IMR-90 (cell line): ENCODE results near the gene WFDC8.

ENCODE experiments used
- MAFK ChIP-seq: IDR thresholded peaks from 2 replicates; pipeline ENCODE4 v1.6.1; 2012; ENCODE audit warnings: low read depth, low read length, improper control_type of control experiment
- MAZ ChIP-seq: IDR thresholded peaks from 2 replicates; pipeline ENCODE4 v1.6.1; 2012; ENCODE audit warnings: low read depth, mild to moderate bottlenecking, low read length, improper control_type of control experiment, moderate library complexity, borderline replicate concordance
- MXI1 ChIP-seq: IDR thresholded peaks from 2 replicates; pipeline ENCODE4 v1.6.1; 2012; ENCODE audit warnings: low read depth, mild to moderate bottlenecking, low read length, moderate library complexity, borderline replicate concordance
- POLR2A ChIP-seq: IDR thresholded peaks from 2 replicates; pipeline ENCODE4 v1.6.1; 2012; ENCODE audit warnings: mild to moderate bottlenecking, low read depth, low read length
- RCOR1 ChIP-seq: IDR thresholded peaks from 2 replicates; pipeline ENCODE4 v1.6.1; 2012; ENCODE audit warnings: mild to moderate bottlenecking, low read length, improper control_type of control experiment; ENCODE audit not compliant: insufficient replicate concordance
- SMC3 ChIP-seq: fragments of 150-350 bp; IDR thresholded peaks from 2 replicates; pipeline ENCODE4 v1.6.1; 2016; ENCODE audit warnings: low read depth, mild to moderate bottlenecking, antibody characterized with exemption, low read length, moderate library complexity
- TF ChIP-seq, protein P1 (sequence below): conservative IDR thresholded peaks from 2 replicates; pipeline ENCODE4 v1.5.1; 2012; ENCODE audit warnings: mild to moderate bottlenecking, low read depth, low read length, improper control_type of control experiment
- TF ChIP-seq, protein P2 (sequence below): fragments of 150-350 bp; IDR thresholded peaks from 2 replicates; pipeline ENCODE4 v1.6.1; 2016; ENCODE audit warnings: low read depth, mild to moderate bottlenecking, low read length, moderate library complexity, borderline replicate concordance
- TF ChIP-seq, protein P3 (sequence below): fragments of 150-350 bp; IDR thresholded peaks from 2 replicates; pipeline ENCODE4 v1.6.1; 2017; ENCODE audit warnings: mild to moderate bottlenecking, antibody characterized with exemption, low read length, low read depth

DNA sequence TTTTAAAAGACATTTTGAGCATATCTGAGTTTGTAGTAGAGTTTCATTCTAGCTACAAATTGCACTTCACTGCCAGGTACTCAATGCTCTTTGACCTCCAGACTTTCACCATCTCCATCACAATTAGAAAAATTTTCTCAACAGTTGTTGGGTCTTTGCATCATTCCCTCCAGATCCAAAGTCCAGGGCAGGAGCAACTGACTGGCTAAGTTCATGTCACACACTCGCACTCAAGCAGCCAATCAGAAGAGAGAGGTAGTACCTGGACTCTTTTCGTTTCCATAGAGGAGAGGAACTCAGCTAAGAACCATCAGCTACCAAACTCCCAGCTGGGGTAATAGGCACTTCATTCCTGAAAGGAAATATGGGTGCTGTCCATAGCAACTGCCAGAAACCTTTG, 72.7 kb downstream of the WFDC8 start:
- TF ChIP-seq, protein P1, sequence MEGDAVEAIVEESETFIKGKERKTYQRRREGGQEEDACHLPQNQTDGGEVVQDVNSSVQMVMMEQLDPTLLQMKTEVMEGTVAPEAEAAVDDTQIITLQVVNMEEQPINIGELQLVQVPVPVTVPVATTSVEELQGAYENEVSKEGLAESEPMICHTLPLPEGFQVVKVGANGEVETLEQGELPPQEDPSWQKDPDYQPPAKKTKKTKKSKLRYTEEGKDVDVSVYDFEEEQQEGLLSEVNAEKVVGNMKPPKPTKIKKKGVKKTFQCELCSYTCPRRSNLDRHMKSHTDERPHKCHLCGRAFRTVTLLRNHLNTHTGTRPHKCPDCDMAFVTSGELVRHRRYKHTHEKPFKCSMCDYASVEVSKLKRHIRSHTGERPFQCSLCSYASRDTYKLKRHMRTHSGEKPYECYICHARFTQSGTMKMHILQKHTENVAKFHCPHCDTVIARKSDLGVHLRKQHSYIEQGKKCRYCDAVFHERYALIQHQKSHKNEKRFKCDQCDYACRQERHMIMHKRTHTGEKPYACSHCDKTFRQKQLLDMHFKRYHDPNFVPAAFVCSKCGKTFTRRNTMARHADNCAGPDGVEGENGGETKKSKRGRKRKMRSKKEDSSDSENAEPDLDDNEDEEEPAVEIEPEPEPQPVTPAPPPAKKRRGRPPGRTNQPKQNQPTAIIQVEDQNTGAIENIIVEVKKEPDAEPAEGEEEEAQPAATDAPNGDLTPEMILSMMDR, result no peak
- TF ChIP-seq MXI1, result no peak
- no peak for TF ChIP-seq POLR2A
- TF ChIP-seq RCOR1, result no peak
- TF ChIP-seq MAFK, result no peak
- TF ChIP-seq, protein P2, sequence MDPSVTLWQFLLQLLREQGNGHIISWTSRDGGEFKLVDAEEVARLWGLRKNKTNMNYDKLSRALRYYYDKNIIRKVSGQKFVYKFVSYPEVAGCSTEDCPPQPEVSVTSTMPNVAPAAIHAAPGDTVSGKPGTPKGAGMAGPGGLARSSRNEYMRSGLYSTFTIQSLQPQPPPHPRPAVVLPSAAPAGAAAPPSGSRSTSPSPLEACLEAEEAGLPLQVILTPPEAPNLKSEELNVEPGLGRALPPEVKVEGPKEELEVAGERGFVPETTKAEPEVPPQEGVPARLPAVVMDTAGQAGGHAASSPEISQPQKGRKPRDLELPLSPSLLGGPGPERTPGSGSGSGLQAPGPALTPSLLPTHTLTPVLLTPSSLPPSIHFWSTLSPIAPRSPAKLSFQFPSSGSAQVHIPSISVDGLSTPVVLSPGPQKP, result no peak
- TF ChIP-seq MAZ, result no peak
- TF ChIP-seq, protein P3, sequence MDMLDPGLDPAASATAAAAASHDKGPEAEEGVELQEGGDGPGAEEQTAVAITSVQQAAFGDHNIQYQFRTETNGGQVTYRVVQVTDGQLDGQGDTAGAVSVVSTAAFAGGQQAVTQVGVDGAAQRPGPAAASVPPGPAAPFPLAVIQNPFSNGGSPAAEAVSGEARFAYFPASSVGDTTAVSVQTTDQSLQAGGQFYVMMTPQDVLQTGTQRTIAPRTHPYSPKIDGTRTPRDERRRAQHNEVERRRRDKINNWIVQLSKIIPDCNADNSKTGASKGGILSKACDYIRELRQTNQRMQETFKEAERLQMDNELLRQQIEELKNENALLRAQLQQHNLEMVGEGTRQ, result no peak
- TF ChIP-seq SMC3, result no peak
